PFSK-1 (cell line): Measurements from ENCODE around the gene ALDH1A3.

Source experiments
- FOXP2 ChIP-seq: optimal IDR thresholded peaks from 2 replicates; pipeline ENCODE3; 2011; ENCODE audit warnings: borderline replicate concordance, control low read depth, inconsistent platforms; ENCODE audit not compliant: insufficient read depth; ENCODE audit errors: extremely low read length, extremely low read depth
- POLR2AphosphoS5 ChIP-seq: IDR thresholded peaks from 2 replicates; pipeline ENCODE4 v1.6.1; 2012; ENCODE audit warnings: low read depth, mild to moderate bottlenecking, control low read depth, low read length, moderate library complexity
- REST ChIP-seq, 2 experiments: IDR thresholded peaks; 2 replicates each; pipeline versions ENCODE4 v1.6.1 to v1.8.0; 2011 to 2012; ENCODE audit warnings: low read depth in 2 of 2, low read length in 2 of 2, control low read depth in 1 of 2, inconsistent platforms in 1 of 2, mild to moderate bottlenecking in 1 of 2, moderate library complexity in 1 of 2; ENCODE audit not compliant: insufficient read depth in 1 of 2
- SIN3A ChIP-seq: IDR thresholded peaks from 2 replicates; pipeline ENCODE4 v1.6.1; 2012; ENCODE audit warnings: mild to moderate bottlenecking, low read length, moderate library complexity, borderline replicate concordance; ENCODE audit not compliant: insufficient read depth
- TAF1 ChIP-seq: IDR thresholded peaks from 2 replicates; pipeline ENCODE4 v1.6.1; 2012; ENCODE audit warnings: low read length, control low read depth, borderline replicate concordance; ENCODE audit not compliant: insufficient read depth

Gene ALDH1A3

GRCh38 chr15:100900795-100901169 is 21.2 kb downstream of the ALDH1A3 start:
- TF ChIP-seq REST (IDR thresholded peaks at IDR 0.05; ENCODE audit: insufficient read depth in 1 of 2, low read depth in 2 of 2, low read length in 2 of 2) (no peak), POLR2AphosphoS5 (no peak), TAF1 (no peak), FOXP2 (no peak), SIN3A (no peak)

GRCh38 chr15:100901296-100901695 is 21.7 kb downstream of the ALDH1A3 start:
- TF ChIP-seq SIN3A (no peak), FOXP2 (no peak), REST (IDR thresholded peaks at IDR 0.05; ENCODE audit: insufficient read depth in 1 of 2, low read depth in 2 of 2, low read length in 2 of 2) (no peak), POLR2AphosphoS5 (no peak), TAF1 (no peak)

- TF ChIP-seq POLR2AphosphoS5: no peak
- no peak for TF ChIP-seq FOXP2
- no peak for TF ChIP-seq TAF1
- TF ChIP-seq REST (IDR thresholded peaks at IDR 0.05; ENCODE audit: insufficient read depth in 1 of 2, low read depth in 2 of 2, low read length in 2 of 2): no peak
- no peak for TF ChIP-seq SIN3A
Observed at GRCh38 chr15:100901702-100902435, 22.2 kb downstream of the ALDH1A3 start.

- no peak for TF ChIP-seq REST (IDR thresholded peaks at IDR 0.05; ENCODE audit: insufficient read depth in 1 of 2, low read depth in 2 of 2, low read length in 2 of 2)
- TF ChIP-seq TAF1: peak; percentile 53; the same call in 1 of the 2 replicates
- TF ChIP-seq POLR2AphosphoS5: 0 out of 2 replicates have a peak, but pooled peaks have one; percentile 43
- peak; percentile 82; the same call in 1 of the 2 replicates for TF ChIP-seq SIN3A
- peak; percentile 98 for TF ChIP-seq FOXP2
Observed at GRCh38 chr15:100902436-100903167, 23.0 kb downstream of the ALDH1A3 start.
